GM12878 (cell line): ENCODE data around the gene PRSS36. TPM values are rescaled to one million over a fixed set of nuclear protein-coding genes. Genes with fewer than 3 reads are reported as not detected.

ENCODE experiments used
- ATAC-seq: fragments of 200-7000 bp; cut with Tn5 transposase; 3 replicates; pipeline ENCODE4 v1.9.1; 2020; ENCODE audit warnings: mild to moderate bottlenecking, moderate library complexity
- BruUV-seq: library from RNA; stranded (reverse); fragments of 400-500 nt; replicated peaks from 2 replicates; lab custom pipeline; 2021; lab: Mats Ljungman, UMichigan
- CTCF ChIA-PET: fragments of 300-600 bp; sonication (Branson Sonifier 250); formaldehyde crosslinking; extraction: SDS; loops from one replicate; lab custom pipeline; 2021; ENCODE audit warnings: inconsistent platforms; lab: Yijun Ruan, JAX
- POLR2A ChIA-PET: fragments of 350-600 bp; formaldehyde crosslinking; extraction: SDS; loops from one replicate; lab custom pipeline; 2021; ENCODE audit warnings: inconsistent platforms; lab: Charles Lee
- RAD21 ChIA-PET: fragments of 300-600 bp; sonication (Branson Sonifier 250); formaldehyde crosslinking; loops from one replicate; lab custom pipeline; 2023; ENCODE audit warnings: antibody characterized with exemption; ENCODE audit not compliant: unreplicated experiment; lab: Charles Lee
- SMC1A ChIA-PET: fragments of 300-600 bp; sonication (Branson Sonifier 250); formaldehyde crosslinking; loops from one replicate; lab custom pipeline; 2023; ENCODE audit not compliant: unreplicated experiment, uncharacterized antibody; lab: Charles Lee
- DNase-seq: peaks from one replicate; pipeline ENCODE4 v3.0.0-alpha.2; 2011; ENCODE audit warnings: low read depth, low spot score
- FAIRE-seq: peaks from 3 replicates; lab custom pipeline; 2011; peaks lifted over from hg19 to GRCh38; lab: Jason Lieb, UNC
- H2AFZ ChIP-seq: 2 replicates; pipeline ENCODE4 v1.6.0; 2011; ENCODE audit warnings: low read depth, low read length, control low read depth; ENCODE audit not compliant: control insufficient read depth
- H3K27ac ChIP-seq: 2 replicates; pipeline ENCODE4 v1.5.1; 2011; ENCODE audit warnings: control low read depth; ENCODE audit not compliant: control insufficient read depth, insufficient read depth
- H3K27me3 ChIP-seq, 2 experiments: replicated peaks in 1 of 2; 2 replicates each; pipeline versions ENCODE4 v1.6.0 to v1.6.1; 2011; ENCODE audit warnings: low read length in 1 of 2; ENCODE audit not compliant: control insufficient read depth in 2 of 2, insufficient read depth in 2 of 2
- H3K36me3 ChIP-seq, 2 experiments: 2 replicates each; pipeline ENCODE4 v1.5.1; 2011; ENCODE audit warnings: low read length in 1 of 2; ENCODE audit not compliant: control insufficient read depth in 2 of 2, insufficient read depth in 2 of 2
- H3K4me1 ChIP-seq: 2 replicates; pipeline ENCODE4 v1.6.1; 2011; ENCODE audit warnings: mild to moderate bottlenecking, low read length, moderate library complexity, mixed read lengths; ENCODE audit not compliant: control insufficient read depth, insufficient read depth
- H3K4me2 ChIP-seq: 2 replicates; pipeline ENCODE4 v1.6.0; 2011; ENCODE audit warnings: control low read depth; ENCODE audit not compliant: control insufficient read depth, insufficient read depth
- H3K4me3 ChIP-seq: fragments of 200-600 bp; sonication (generic); 2 replicates; pipeline ENCODE4 v1.5.1; 2016
- H3K79me2 ChIP-seq: 2 replicates; pipeline ENCODE4 v1.6.0; 2011; ENCODE audit warnings: low read length; ENCODE audit not compliant: control insufficient read depth, insufficient read depth
- H3K9ac ChIP-seq: 2 replicates; pipeline ENCODE4 v1.8.0; 2011; ENCODE audit warnings: low read length, control low read depth, mixed read lengths; ENCODE audit not compliant: control insufficient read depth, insufficient read depth
- H3K9me3 ChIP-seq: replicated peaks from 3 replicates; pipeline ENCODE4 v1.5.1; 2011; ENCODE audit warnings: mild to moderate bottlenecking, low read length; ENCODE audit not compliant: control insufficient read depth, insufficient read depth
- H4K20me1 ChIP-seq: 2 replicates; pipeline ENCODE4 v1.6.0; 2011; ENCODE audit not compliant: control insufficient read depth, insufficient read depth
- CHD2 ChIP-seq: IDR thresholded peaks from 2 replicates; pipeline ENCODE4 v1.6.1; 2011; ENCODE audit warnings: low read depth, low read length, improper control_type of control experiment, borderline replicate concordance
- CHD4 ChIP-seq: fragments of 200-600 bp; sonication (generic); IDR thresholded peaks from 2 replicates; pipeline ENCODE4 v1.6.1; 2016; ENCODE audit warnings: mild to moderate bottlenecking
- ESRRA ChIP-seq: IDR thresholded peaks from 2 replicates; pipeline ENCODE4 v1.6.1; 2012; ENCODE audit warnings: mild to moderate bottlenecking, low read length, improper control_type of control experiment
- EZH2 ChIP-seq: IDR thresholded peaks from 2 replicates; pipeline ENCODE4 v1.6.1; 2012; ENCODE audit warnings: low read depth, mild to moderate bottlenecking, control low read depth, inconsistent platforms, low read length, borderline replicate concordance; ENCODE audit not compliant: control insufficient read depth
- FOXM1 ChIP-seq: IDR thresholded peaks from 2 replicates; pipeline ENCODE4 v1.6.1; 2012; ENCODE audit warnings: low read depth, mild to moderate bottlenecking, inconsistent platforms, low read length, moderate library complexity
- GABPA ChIP-seq: IDR thresholded peaks from 2 replicates; pipeline ENCODE4 v1.6.1; 2014; ENCODE audit warnings: antibody characterized with exemption, low read depth, mild to moderate bottlenecking, inconsistent platforms
- NFYA ChIP-seq: IDR thresholded peaks from 2 replicates; pipeline ENCODE4 v1.6.1; 2011; ENCODE audit warnings: low read depth, mild to moderate bottlenecking, low read length, improper control_type of control experiment, borderline replicate concordance
- NFYB ChIP-seq: IDR thresholded peaks from 2 replicates; pipeline ENCODE4 v1.6.1; 2011; ENCODE audit warnings: low read depth, mild to moderate bottlenecking, low read length, improper control_type of control experiment, moderate library complexity; ENCODE audit not compliant: insufficient read depth
- RAD51 ChIP-seq: fragments of 450-650 bp; IDR thresholded peaks from 2 replicates; pipeline ENCODE4 v1.6.1; 2016; ENCODE audit warnings: moderate library complexity, mild to moderate bottlenecking, inconsistent platforms
- RB1 ChIP-seq: fragments of 450-650 bp; formaldehyde crosslinking; IDR thresholded peaks from 2 replicates; pipeline ENCODE4 v1.6.1; 2017; ENCODE audit warnings: mild to moderate bottlenecking, borderline replicate concordance
- SIX5 ChIP-seq: IDR thresholded peaks from 2 replicates; pipeline ENCODE4 v1.6.1; 2011; ENCODE audit warnings: mild to moderate bottlenecking, low read depth, low read length, moderate library complexity; ENCODE audit not compliant: severe bottlenecking
- SMC3 ChIP-seq: IDR thresholded peaks from 2 replicates; pipeline ENCODE4 v1.6.1; 2011; ENCODE audit warnings: low read length, improper control_type of control experiment, borderline replicate concordance
- SREBF2 ChIP-seq: IDR thresholded peaks from 2 replicates; pipeline ENCODE4 v1.6.1; 2012; ENCODE audit warnings: mild to moderate bottlenecking, low read length
- TCF12 ChIP-seq: IDR thresholded peaks from 2 replicates; pipeline ENCODE4 v1.6.1; 2011; ENCODE audit warnings: low read depth, mild to moderate bottlenecking, low read length
- ZBTB40 ChIP-seq: fragments of 450-650 bp; IDR thresholded peaks from 2 replicates; pipeline ENCODE4 v1.6.1; 2016; ENCODE audit warnings: mild to moderate bottlenecking, moderate library complexity, borderline replicate concordance
- ZNF592 ChIP-seq: fragments of 450-650 bp; IDR thresholded peaks from 2 replicates; pipeline ENCODE4 v1.6.1; 2017; ENCODE audit warnings: mild to moderate bottlenecking, moderate library complexity
- WGBS: methylation state at CpG from one replicate; pipeline ENCODE4 v1.1.6; 2016; ENCODE audit warnings: low lambda C conversion rate; ENCODE audit not compliant: insufficient replicate concordance, insufficient coverage; ENCODE audit errors: missing lambda C conversion rate; 5-methylcytosine and 5-hydroxymethylcytosine counted together
- in situ Hi-C: fragments of 300-500 bp; cut with MboI; formaldehyde crosslinking; loops from 9 replicates; pipeline ENCODE4 v1.14.3; 2018; ENCODE audit warnings: mixed read lengths
- intact Hi-C: fragments of 100-400 bp; cut with micrococcal nuclease; formaldehyde crosslinking; loops from one replicate; pipeline ENCODE4 v1.14.2; 2022; ENCODE audit not compliant: unreplicated experiment
- polyA plus RNA-seq, 11 experiments: library from polyadenylated mRNA; depleted of rRNA in 4 of 11; unstranded in 6 of 11; stranded (reverse) in 5 of 11; fragments of >200 nt; fragmentation: Nextera tagmentation in 4 of 11; fragmentation: Illumina TruSeq in 1 of 11; extraction: Ambion mirVana in 4 of 11; extraction: Trizol in 1 of 11; gene quantifications; 1 replicate in 1 of 11; 2 replicates in 10 of 11; pipeline versions ENCODE4 v1.2.1 to v1.2.3, GENCODE V29; 2011 to 2016; ENCODE audit warnings: inconsistent platforms in 2 of 11, missing spikeins in 2 of 11, low read depth in 1 of 11
- total RNA-seq, 4 experiments: library from RNA; depleted of rRNA in 3 of 4; stranded (reverse); fragments of >200 nt in 3 of 4; fragmentation: Illumina TruSeq in 1 of 4; extraction: Trizol in 1 of 4; gene quantifications; 2 replicates each; pipeline versions ENCODE4 v1.2.1 to v1.2.3, GENCODE V29; 2013 to 2021

The PRSS36 gene
- total and polyA plus RNA-seq, 10 of the 15 experiments (the other 5 are each of a cell fraction or from before 2014, with no cell fraction given), result 0.11 to 1.1 (median 0.17) TPM; not detected in 3

- intact Hi-C loops, result no loop called here
- H3K4me2 ChIP-seq, result no peak overlapping the region
- H2AFZ ChIP-seq, result no peak overlapping the region
- 5% methylated on average over 1 of the region's 2 CpGs for WGBS
- no peaks in the 10 kb centered on the region for H3K9me3 ChIP-seq
- in situ Hi-C loops, result no loop called here
- ATAC-seq (no peak), FAIRE-seq (no peak), DNase-seq (no peak)
- H4K20me1 ChIP-seq, result no peaks in the 10 kb centered on the region
- no peaks in the 10 kb centered on the region for H3K4me1 ChIP-seq
- no peak overlapping the region for H3K9ac ChIP-seq
- ChIA-PET CTCF (no interaction called here), POLR2A (no interaction called here), RAD21 (interaction anchor here (0.5 kb wide), 1 partner anchor 77 kb away, joined by 3 read pairs; no protein-coding TSS in a partner anchor), SMC1A (interaction anchor here (0.6 to 1.1 kb wide), 2 partner anchors 12 to 29 kb away, joined by 3 read pairs; no protein-coding TSS in a partner anchor)
- H3K79me2 ChIP-seq, result no peaks in the 10 kb centered on the region
- H3K27me3 ChIP-seq, result no peaks in the 10 kb centered on the region; a peak in 1 of 4 replicates
- BruUV-seq, result no TSS peak
- no peaks in the 10 kb centered on the region for H3K36me3 ChIP-seq
- no peak overlapping the region for H3K4me3 ChIP-seq
- H3K27ac ChIP-seq, result no peak overlapping the region
- TF ChIP-seq ZNF592 (no peak), ESRRA (no peak), NFYA (no peak), SMC3 (no peak), NFYB (no peak), RAD51 (no peak), GABPA (no peak), CHD4 (no peak), SIX5 (no peak), ZBTB40 (no peak), TCF12 (no peak), EZH2 (no peak), FOXM1 (no peak), CHD2 (no peak), RB1 (no peak), SREBF2 (no peak)
These were observed 19.0 kb upstream of the PRSS36 start for GRCh38 chr16:31168848-31169247.
